GM19468 (cell line): ENCODE results near the gene HOXA7.

Source experiments
- ATAC-seq: cut with Tn5 transposase; IDR thresholded peaks from one replicate; pipeline ENCODE4 v1.9.1; 2021; ENCODE audit warnings: mild to moderate bottlenecking, moderate library complexity, moderate number of reproducible peaks; ENCODE audit not compliant: unreplicated experiment; ENCODE audit errors: extremely low read depth

Gene HOXA7

DNA sequence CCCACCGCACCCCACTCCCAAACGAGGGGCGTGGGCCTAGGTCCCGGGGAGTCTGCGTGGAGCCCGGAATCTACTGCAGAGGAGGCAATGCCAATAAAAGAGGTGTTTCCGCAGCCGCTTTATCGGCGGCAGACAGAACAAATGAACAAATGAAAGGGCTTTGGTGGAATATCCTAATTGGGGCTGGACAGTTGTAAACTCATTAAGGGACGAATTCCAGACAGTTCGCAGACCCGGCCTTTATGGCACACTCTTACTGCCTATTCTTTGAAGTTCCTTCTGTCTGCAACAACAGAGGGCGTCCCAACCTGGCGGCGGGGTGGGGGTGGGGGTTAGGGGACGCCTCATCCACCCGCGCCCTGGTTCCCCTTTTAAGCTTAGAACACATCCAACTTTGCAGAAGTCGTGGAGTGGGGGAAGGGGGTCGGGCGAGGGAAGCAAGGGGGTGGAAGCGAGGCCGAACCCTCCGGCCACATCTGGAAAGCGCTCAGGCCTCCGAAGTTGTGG is 4.8 kb upstream of the HOXA7 start:
- ATAC-seq: no peak

DNA sequence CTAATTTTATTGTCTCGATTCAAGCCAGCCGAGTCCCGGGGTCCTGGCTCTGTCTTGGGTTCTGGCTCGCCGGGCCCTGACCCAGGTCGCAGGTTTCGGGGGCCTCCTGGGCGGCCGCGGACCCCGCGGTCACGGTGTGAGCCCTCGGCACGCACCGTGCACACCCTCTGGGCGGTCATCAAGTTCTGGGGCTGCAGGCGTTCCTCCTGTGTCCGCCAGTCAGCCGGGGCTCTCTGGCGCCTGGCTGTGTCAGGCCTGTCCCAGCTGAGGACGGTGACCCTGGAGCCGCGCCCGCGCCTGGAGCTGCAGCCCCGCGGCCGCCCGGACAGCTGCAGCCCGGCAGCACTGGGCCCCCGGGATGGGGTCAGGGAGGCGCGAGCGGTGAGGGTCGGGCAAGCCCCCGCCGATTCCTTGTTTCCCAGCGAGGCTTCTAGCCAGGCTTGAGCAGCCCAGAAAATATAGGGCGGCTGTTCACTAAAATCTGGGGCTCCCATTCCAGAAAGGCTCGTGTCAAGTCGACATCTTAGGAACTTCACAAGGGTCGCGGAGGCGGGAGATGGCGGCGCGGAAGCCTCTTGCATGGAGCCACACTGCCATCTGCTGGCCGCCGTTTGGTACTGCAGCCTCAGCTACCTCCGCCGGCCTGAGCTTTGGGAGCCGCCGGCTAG is 4.2 kb upstream of the HOXA7 start:
- no peak for ATAC-seq

- no peak for ATAC-seq
These were observed 3.7 kb upstream of the HOXA7 start for GRCh38 chr7:27160145-27160545.

GRCh38 chr7:27159266-27160144 is 3.0 kb upstream of the HOXA7 start:
- no peak for ATAC-seq

DNA sequence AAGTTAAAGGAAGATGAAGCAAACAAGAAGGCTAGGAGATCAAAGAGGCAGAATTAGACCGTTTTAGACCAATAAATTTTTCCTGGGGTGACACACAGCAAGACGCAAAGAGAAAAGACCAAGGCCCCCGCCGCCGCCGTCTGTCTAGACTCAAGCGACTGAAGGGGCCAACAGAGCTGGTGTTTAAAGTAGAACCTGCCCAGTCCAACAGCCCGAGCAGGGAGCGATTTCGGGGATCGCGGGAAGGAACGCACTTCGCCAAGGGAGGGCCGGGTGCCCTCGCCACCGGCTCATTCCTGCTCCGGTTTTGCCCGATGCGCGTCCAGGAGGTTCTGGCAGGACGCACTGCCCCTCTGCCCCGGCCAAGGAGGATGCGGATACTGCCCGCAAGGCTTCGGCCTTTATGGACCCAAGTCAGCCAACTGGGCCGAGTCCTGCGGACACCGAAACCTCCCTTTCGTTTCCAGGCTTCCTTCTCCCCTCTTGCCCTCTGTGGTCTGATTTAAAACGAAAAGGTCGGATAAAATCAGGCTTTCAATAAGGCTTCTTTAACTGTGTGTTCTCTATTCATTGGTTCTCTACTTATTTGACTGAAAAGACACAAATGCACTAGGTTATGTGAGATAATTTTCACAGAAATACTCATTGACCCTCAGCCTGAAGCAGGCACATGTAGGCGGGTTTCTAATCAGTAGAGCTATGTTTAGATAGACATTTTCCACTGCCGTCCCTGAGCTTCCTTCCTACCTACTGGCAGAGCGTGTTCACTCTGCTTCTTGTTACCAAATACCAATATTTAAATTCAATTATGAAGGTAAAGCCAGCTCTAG is 2.2 kb upstream of the HOXA7 start:
- ATAC-seq: no peak

DNA sequence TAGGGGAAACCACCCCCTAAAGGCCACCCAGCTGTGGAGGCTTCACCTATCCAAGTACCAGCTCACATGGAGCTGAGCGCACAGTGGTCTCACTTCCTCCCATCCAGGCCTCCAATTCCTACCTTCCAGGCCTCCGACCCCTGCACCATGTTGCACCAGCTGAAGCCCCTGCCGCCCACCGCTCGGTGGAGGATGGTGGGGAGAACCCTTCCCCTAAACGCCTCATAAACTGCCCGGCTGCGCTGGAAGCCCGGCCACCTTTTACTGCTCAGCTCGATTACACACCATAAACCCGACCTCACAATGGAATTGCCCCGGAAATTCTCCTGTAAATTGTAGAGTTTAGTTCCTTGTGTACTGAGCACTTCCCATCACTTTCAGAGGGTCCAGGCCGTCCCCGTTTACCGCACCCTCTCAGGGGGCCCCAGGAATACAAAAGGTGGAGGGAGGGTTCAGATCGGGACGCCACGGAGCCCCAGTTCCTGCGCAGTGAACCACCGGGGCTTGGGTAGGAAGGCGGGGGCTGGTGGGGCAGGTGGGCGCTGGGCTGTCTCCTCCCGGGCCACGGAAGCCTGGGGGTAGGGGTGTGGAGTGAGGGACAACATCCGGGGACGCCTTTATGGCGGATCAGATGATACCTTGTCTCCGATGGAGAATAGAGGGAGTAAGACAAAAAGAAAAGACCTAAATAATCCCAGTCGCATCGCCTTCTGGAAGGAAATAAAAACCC is 1.4 kb upstream of the HOXA7 start:
- ATAC-seq: no peak

DNA sequence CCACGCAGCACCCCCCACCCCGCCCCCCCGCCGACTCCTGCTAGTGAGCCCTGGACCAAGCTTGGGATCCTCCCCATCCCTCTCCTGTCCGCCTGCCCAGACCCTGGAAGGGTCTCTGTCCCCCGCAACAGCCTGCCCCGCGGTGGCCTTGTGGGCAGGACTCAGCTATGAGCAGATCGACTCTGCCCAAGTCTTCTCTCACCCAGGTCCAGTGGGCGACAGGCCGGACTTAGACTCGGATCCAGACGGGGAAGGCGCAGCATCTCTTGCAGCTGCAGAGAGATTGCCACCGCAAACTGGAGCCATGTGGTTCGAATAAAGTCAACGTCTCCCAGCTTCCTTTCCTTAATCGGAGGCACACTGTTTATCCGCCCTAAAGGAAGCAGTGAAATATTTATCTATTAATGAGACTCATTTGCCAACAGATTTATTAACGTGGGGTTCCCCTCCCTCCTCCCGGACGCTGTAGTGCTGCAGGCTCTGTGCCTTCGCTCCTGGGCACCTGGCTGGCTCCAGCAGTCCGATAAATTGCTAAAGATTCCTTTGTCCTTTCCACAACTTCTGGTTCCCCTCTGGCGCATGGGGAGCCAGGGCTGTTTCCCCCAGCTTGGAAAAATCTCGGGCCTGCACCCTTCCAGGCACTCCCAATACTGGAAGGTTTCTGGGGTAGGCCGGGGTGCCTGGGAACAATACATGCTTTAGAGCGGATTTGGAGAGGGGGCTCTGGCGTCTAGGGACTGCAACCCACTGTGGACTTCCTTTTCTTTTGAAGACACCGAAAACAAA is 634 bp upstream of the HOXA7 start:
- ATAC-seq: no peak

GRCh38 chr7:27155816-27156507 is 513 bp downstream of the HOXA7 start:
- no peak for ATAC-seq

- no peak for ATAC-seq
These were observed 1.3 kb downstream of the HOXA7 start for GRCh38 chr7:27154901-27155815.

DNA sequence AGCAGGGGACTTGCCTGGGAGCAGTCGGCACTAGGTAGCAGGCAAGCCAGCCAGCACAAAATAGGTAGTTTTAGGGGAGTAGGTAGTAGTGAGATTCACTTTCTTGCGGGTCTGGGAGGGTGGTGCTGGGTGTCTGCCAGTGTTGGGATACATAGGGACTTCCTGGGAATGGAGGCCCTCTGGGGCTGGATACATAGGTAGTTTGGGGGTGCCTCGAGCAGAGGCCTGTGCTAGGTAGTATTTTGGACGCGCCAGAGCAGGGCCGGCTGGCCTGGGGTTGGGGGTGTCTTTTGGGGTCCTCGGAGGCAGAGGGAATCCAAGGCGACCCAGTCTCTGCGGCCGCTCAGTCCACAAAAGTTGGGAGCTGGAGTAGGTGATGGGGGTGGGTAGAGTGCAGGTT is 2.1 kb downstream of the HOXA7 start:
- no peak for ATAC-seq

DNA sequence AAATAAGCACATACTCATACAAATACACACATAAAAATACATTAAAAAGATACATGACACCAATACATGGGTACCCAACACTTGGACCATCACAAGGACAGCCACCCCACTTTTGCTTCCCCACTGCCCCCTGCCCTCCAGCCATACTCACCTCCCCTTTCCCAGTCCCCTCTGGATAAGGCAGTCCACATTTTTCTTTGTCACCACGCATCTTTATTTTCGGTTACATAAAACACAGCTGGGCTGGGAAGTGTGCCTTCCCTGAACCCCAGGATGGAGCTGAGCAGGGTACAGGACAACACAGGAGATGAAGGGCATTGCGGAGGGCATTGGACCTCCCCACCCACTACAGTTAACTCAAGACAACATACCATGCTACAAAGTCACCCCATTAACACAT is 2.9 kb downstream of the HOXA7 start:
- ATAC-seq: no peak

- no peak for ATAC-seq
These were observed 3.5 kb downstream of the HOXA7 start for GRCh38 chr7:27152816-27153442.

GRCh38 chr7:27151931-27152815 is 4.3 kb downstream of the HOXA7 start, which contains the start of gene HOXA3:
Gene HOXA3 (minus strand): TSS chr7:27152583. CDS start chr7:27110640, 41,943 bp downstream.
- no peak for ATAC-seq

DNA sequence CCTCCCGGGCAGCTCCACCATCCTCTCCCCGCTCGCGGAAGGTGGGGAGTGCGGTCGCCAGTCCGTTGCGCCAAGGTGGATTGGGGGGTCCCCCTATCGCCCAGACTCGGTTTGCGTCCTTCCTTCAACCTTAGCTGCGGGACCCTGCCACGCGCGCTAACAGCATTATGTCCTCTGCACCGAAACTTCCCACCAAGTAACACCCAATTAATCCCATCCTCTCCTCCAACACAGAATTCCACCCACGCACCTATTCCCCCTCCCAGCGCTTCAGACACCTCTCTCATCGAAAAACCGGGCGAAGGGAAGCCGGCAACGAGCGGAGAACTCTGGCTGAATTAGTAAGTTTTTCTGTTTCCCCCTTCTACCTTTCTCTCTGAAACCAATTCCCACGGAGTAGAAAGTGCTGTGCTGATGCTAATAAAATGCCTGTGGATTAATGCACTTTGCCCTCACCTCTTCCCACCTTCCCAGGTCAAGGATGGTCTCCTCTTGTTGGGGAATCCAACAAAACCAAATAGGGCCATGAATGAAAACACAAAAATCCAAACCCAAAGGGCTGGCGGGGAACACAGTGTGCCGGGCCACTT is 5.0 kb downstream of the HOXA7 start:
- ATAC-seq: no peak

GRCh38 chr7:27150568-27151340 is 5.7 kb downstream of the HOXA7 start:
- ATAC-seq: peak; percentile 18
